ENCODE data around the gene PLA2G4B.

PLA2G4B gene

GRCh38 chr15:41888662-41889253, 50.1 kb downstream of the PLA2G4B start:
- no peak for DNase-seq (ENCODE audit: low spot score)

- DNase-seq (ENCODE audit: low spot score), result no peak
Measured at GRCh38 chr15:41890050-41890690, 51.5 kb downstream of the PLA2G4B start.

DNA sequence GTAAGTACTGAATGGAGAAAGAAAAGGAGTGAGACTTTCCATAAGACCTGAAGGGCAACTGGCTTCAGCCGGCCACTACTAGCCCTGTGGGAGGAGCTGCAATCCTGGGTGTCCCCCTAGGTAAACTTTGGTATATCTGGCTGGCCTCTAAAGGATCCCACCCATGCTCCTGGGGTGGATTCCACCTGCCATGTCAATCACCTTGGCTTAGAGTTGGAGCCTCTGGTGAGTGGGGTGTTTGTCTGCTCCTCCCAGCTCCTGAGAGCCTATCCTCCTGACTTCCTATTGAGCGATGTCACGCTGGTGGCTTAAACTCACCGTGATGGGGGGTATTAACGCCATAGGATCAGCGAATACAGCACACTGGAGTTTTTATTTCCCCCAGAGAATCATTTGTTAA, 52.6 kb downstream of the PLA2G4B start:
- DNase-seq (ENCODE audit: low spot score), result no peak

DNA sequence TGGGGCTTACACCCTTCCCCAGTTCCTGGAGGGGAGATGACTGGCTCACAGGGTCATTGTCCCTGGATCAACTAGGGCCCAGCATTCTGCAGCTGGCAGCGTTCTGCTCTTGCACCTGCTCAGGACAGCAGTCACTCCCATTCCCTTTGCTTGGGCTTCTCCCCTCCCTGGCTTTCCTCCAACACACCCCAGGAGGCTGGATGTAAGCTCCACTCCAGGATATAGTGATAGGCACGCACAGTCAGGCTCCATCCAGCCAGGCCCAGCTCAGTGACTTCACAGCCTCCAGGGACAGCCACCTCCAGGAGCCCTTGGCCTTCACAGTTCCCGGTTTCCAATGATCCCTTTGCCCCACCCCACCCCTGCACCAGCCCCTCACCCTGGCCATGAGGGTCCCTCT, 53.3 kb downstream of the PLA2G4B start:
- no peak for DNase-seq (ENCODE audit: low spot score)

- peak; percentile 11 for DNase-seq (ENCODE audit: low spot score)
Measured at GRCh38 chr15:41892621-41893421, 54.2 kb downstream of the PLA2G4B start.

- no peak for DNase-seq (ENCODE audit: low spot score)
Measured at GRCh38 chr15:41893422-41894250, 55.0 kb downstream of the PLA2G4B start, which contains the start of gene SPTBN5. Gene SPTBN5 (minus strand): TSS chr15:41894053. CDS start chr15:41893497, 556 bp downstream.

DNA sequence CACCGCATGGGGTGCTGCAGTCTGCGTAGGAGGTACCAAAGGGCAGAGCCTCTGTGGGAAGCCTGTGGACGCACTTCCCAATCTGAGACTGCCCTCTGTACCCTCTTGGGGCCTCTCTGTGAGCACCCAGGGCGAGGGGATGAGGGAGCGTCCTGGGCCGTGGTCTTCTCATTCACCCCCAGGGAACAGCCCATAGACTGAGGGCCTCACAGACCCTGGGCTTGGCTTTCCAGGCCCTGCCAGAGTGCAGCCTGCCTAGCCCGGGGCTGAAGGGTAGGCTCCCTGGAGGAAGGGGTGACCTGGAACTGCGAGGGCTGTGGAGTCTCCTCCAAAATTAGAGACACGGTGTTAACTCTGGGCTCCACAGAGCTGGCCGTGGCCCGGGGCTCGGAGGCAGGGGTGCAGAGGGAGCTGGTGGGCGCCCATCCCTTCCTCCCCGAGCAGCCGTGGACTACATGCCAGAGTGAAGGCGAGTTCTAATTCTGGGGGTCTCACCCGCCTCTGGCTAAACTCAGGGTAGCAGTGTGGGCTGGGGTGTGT, 55.7 kb downstream of the PLA2G4B start:
- DNase-seq (ENCODE audit: low spot score), result no peak

DNA sequence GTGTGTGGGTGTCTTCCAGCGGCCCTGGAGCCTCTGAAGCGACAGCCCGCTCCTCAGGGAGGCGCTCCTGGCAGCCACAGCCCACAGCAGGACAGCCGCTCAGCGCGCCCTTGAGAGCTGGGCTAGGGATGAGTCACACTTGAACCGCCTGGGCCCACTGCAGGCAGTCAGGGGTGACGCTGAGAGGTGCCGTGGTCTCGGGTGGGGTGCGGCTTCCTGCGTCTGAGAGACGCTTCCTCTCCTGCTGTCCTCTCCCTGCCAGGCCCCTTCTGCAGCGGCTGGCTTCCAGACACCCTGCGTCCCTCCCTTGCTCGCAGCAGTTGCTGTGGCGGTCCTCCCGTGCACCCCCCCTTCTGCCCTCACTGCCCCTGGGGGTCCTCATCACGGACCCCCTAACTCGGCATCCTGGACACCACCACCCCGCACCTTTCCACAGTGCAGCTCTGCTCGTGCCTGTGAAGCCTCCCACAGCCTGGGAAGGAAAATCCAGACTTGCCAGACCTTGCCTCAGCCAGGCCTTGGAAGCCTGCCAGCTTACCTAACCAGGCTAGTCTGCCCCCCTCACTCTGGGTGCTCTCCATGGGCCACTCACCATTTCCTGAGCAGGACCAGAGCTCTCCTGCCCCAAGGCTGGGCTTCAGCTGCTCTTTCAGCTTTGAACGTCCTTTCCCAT, 56.3 kb downstream of the PLA2G4B start:
- peak; percentile 95 for DNase-seq (ENCODE audit: low spot score)

- peak; percentile 1 for DNase-seq (ENCODE audit: low spot score)
Measured at GRCh38 chr15:41895491-41895890, 56.8 kb downstream of the PLA2G4B start.

DNA sequence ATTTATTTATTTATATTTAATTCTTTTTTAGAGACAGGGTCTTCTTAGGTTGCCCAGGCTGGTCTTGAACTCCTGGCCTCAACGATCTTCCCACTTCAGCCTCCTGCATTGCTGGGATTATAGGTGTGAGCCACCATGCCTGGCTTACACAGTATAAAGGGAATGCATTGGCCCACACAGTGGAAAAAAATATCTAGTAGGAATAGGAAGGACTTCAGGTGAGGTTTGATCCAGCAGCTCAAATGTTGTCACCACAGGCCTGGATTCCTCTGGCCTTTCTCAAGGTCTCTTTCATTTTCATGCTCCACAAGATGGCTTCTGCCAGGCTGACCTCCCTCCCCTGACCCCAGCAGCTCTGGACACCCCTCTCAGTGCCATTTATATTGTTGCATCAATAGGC, 57.3 kb downstream of the PLA2G4B start:
- DNase-seq (ENCODE audit: low spot score), result no peak

GRCh38 chr15:41896566-41896965, 57.9 kb downstream of the PLA2G4B start:
- DNase-seq (ENCODE audit: low spot score), result no peak

DNA sequence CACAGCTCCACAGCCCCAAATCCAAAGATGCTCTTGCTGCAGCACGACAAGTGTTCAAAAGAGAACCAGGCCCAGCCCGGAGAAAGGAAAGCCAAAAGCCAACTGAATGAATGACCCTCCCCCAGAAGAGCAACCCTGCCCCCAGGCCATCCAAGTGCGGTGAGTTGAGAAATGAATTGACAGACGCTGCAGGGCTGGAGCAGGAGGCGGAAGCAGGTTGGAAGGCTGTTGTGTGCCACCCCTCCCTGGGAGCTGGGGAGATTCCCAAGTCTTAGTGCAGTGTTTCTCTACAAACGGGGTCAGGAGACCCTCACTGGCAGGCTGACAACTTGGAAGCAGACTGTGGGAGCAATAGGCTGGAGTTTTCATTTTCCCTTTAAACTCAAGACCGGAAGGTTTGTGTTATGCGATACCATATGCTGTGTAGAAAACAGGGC, 58.7 kb downstream of the PLA2G4B start:
- DNase-seq (ENCODE audit: low spot score), result no peak

Measured in CD4-positive, alpha-beta T cell treated with Interleukin-2 at 100 ng/mL for 4 hours (primary cell).